Trophoblast cell (in vitro differentiated cells and primary cell): ENCODE data around the gene SLC50A1.
A peak's percentile ranks its signal among the peaks of the same experiment; 100 is the strongest.

Source experiments
- DNase-seq, 2 donors: peaks; one replicate each; pipeline ENCODE4 v3.0.0-alpha.2; 2016
- H2AFZ ChIP-seq: 2 replicates; pipeline ENCODE4 v1.6.1; 2013; ENCODE audit warnings: low read length, moderate library complexity, mild to moderate bottlenecking; ENCODE audit not compliant: insufficient read depth, poor library complexity
- H2AK5ac ChIP-seq: 2 replicates; pipeline ENCODE4 v1.6.1; 2013; ENCODE audit warnings: mild to moderate bottlenecking, low read length
- H2BK120ac ChIP-seq: 2 replicates; pipeline ENCODE4 v1.6.1; 2013; ENCODE audit warnings: low read length, mild to moderate bottlenecking, moderate library complexity; ENCODE audit not compliant: insufficient read depth, poor library complexity
- H2BK12ac ChIP-seq: 2 replicates; pipeline ENCODE4 v1.6.1; 2013; ENCODE audit warnings: mild to moderate bottlenecking, low read length, moderate library complexity
- H2BK5ac ChIP-seq: 2 replicates; pipeline ENCODE4 v1.6.1; 2013; ENCODE audit warnings: low read length, low read depth, moderate library complexity, mild to moderate bottlenecking; ENCODE audit not compliant: poor library complexity
- H3K14ac ChIP-seq: 2 replicates; pipeline ENCODE4 v1.6.1; 2013; ENCODE audit warnings: mild to moderate bottlenecking, low read length
- H3K18ac ChIP-seq: 2 replicates; pipeline ENCODE4 v1.6.1; 2013; ENCODE audit warnings: mild to moderate bottlenecking, low read length
- H3K23ac ChIP-seq: 2 replicates; pipeline ENCODE4 v1.6.1; 2013; ENCODE audit warnings: low read length
- H3K27ac ChIP-seq: 2 replicates; pipeline ENCODE4 v1.5.1; 2013; ENCODE audit warnings: low read depth, mild to moderate bottlenecking, inconsistent platforms, low read length, moderate library complexity
- H3K27me3 ChIP-seq: 2 replicates; pipeline ENCODE4 v1.6.1; 2013; ENCODE audit warnings: inconsistent platforms, mild to moderate bottlenecking, low read length, moderate library complexity; ENCODE audit not compliant: insufficient read depth
- H3K36me3 ChIP-seq, 2 experiments: 1 replicate in 1 of 2; 2 replicates in 1 of 2; pipeline ENCODE4 v1.6.1; 2013; ENCODE audit warnings: low read length in 2 of 2, mild to moderate bottlenecking in 2 of 2, moderate library complexity in 1 of 2; ENCODE audit not compliant: insufficient read depth in 2 of 2, control insufficient read depth in 1 of 2
- H3K4ac ChIP-seq: 2 replicates; pipeline ENCODE4 v1.6.1; 2013; ENCODE audit warnings: low read depth, mild to moderate bottlenecking, low read length, moderate library complexity
- H3K4me1 ChIP-seq, 2 experiments: 1 replicate in 1 of 2; 2 replicates in 1 of 2; pipeline ENCODE4 v1.6.1; 2013; ENCODE audit warnings: low read length in 2 of 2, mild to moderate bottlenecking in 2 of 2, moderate library complexity in 1 of 2; ENCODE audit not compliant: insufficient read depth in 2 of 2, control insufficient read depth in 1 of 2
- H3K4me2 ChIP-seq: 2 replicates; pipeline ENCODE4 v1.6.1; 2013; ENCODE audit warnings: inconsistent platforms, mild to moderate bottlenecking, low read length, moderate library complexity
- H3K4me3 ChIP-seq: 2 replicates; pipeline ENCODE4 v1.5.1; 2013; ENCODE audit warnings: mild to moderate bottlenecking, low read depth, low read length, inconsistent platforms
- H3K79me1 ChIP-seq: one replicate; pipeline ENCODE4 v1.6.1; 2013; ENCODE audit warnings: low read length
- H3K79me2 ChIP-seq: 2 replicates; pipeline ENCODE4 v1.6.1; 2013; ENCODE audit warnings: low read length, mild to moderate bottlenecking; ENCODE audit not compliant: control insufficient read depth, insufficient read depth, poor library complexity
- H3K9ac ChIP-seq: 2 replicates; pipeline ENCODE4 v1.6.1; 2013; ENCODE audit warnings: mild to moderate bottlenecking, low read length
- H3K9me3 ChIP-seq: 2 replicates; pipeline ENCODE4 v1.6.1; 2013; ENCODE audit warnings: low read depth, mild to moderate bottlenecking, control low read depth, inconsistent platforms, low read length; ENCODE audit not compliant: insufficient read depth
- H4K12ac ChIP-seq: 2 replicates; pipeline ENCODE4 v1.6.1; 2013; ENCODE audit warnings: low read depth, mild to moderate bottlenecking, low read length, moderate library complexity
- H4K8ac ChIP-seq: 2 replicates; pipeline ENCODE4 v1.6.1; 2013; ENCODE audit warnings: low read depth, mild to moderate bottlenecking, low read length, moderate library complexity
- H4K91ac ChIP-seq: one replicate; pipeline ENCODE4 v1.6.1; 2013; ENCODE audit warnings: low read depth, mild to moderate bottlenecking, low read length, moderate library complexity
- WGBS: extraction: QIAGEN DNeasy Blood & Tissue Kit; methylation state at CpG from one replicate; pipeline ENCODE4 v1.1.7; 2013; ENCODE audit warnings: missing lambda C conversion rate; ENCODE audit not compliant: insufficient read length, insufficient coverage; ENCODE audit errors: extremely low coverage; 5-methylcytosine and 5-hydroxymethylcytosine counted together

SLC50A1 gene

GRCh38 chr1:155182052-155182550 lies 46.4 kb downstream of the SLC50A1 start:
- H4K12ac ChIP-seq, result no peak overlapping the region
- no peak overlapping the region for H3K23ac ChIP-seq
- no peak overlapping the region for H3K9ac ChIP-seq
- H3K4me2 ChIP-seq, result no peak overlapping the region
- no peak overlapping the region for H3K18ac ChIP-seq
- no peak overlapping the region for H3K14ac ChIP-seq
- H3K4me1 ChIP-seq, result peaks cover 1 to 7% of the 10 kb centered on the region in 2 experiments
- no peak overlapping the region for H4K91ac ChIP-seq
- no peaks in the 10 kb centered on the region for H3K36me3 ChIP-seq
- H3K79me1 ChIP-seq, result no peaks in the 10 kb centered on the region
- no peak overlapping the region for H4K8ac ChIP-seq
- H3K9me3 ChIP-seq, result no peaks in the 10 kb centered on the region
- H2BK12ac ChIP-seq, result no peak overlapping the region
- DNase-seq, result peak in 1 of 2 donors; percentile 9
- no peak overlapping the region for H2BK5ac ChIP-seq
- H3K4me3 ChIP-seq, result no peak overlapping the region
- no peaks in the 10 kb centered on the region for H3K27me3 ChIP-seq
- no peak overlapping the region for H2AFZ ChIP-seq
- H3K79me2 ChIP-seq, result no peaks in the 10 kb centered on the region
- H2BK120ac ChIP-seq, result no peak overlapping the region
- no peak overlapping the region for H3K27ac ChIP-seq
- 100% methylated on average over 1 of the region's 7 CpGs for WGBS
- H2AK5ac ChIP-seq, result no peak overlapping the region
- no peak overlapping the region for H3K4ac ChIP-seq

GRCh38 chr1:155183775-155184221 lies 48.1 kb downstream of the SLC50A1 start:
- Histone ChIP-seq H3K9me3 (no peaks in the 10 kb centered on the region), H4K12ac (no peak overlapping the region), H4K8ac (no peak overlapping the region), H2AFZ (no peak overlapping the region), H3K79me2 (no peaks in the 10 kb centered on the region), H3K27me3 (no peaks in the 10 kb centered on the region), H3K23ac (no peak overlapping the region), H3K4me2 (no peak overlapping the region), H3K9ac (no peak overlapping the region), H3K27ac (no peak overlapping the region), H3K14ac (no peak overlapping the region), H2AK5ac (no peak overlapping the region), H2BK12ac (no peak overlapping the region), H2BK5ac (no peak overlapping the region), H4K91ac (no peak overlapping the region), H3K4ac (no peak overlapping the region), H3K4me3 (no peak overlapping the region), H3K79me1 (no peaks in the 10 kb centered on the region), H2BK120ac (no peak overlapping the region), H3K36me3 (no peaks in the 10 kb centered on the region), H3K4me1 (peaks cover 0 to 4% of the 10 kb centered on the region in 2 experiments), H3K18ac (no peak overlapping the region)
- 100% methylated on average over 1 of the region's 20 CpGs for WGBS
- no peak for DNase-seq

GRCh38 chr1:155184351-155184811 lies 48.7 kb downstream of the SLC50A1 start:
- Histone ChIP-seq H2AK5ac (no peak overlapping the region), H3K79me1 (no peaks in the 10 kb centered on the region), H2BK5ac (no peak overlapping the region), H4K8ac (no peak overlapping the region), H3K9me3 (no peaks in the 10 kb centered on the region), H3K79me2 (no peaks in the 10 kb centered on the region), H3K14ac (no peak overlapping the region), H2BK120ac (no peak overlapping the region), H3K4ac (no peak overlapping the region), H4K91ac (no peak overlapping the region), H3K4me2 (no peak overlapping the region), H3K27me3 (no peaks in the 10 kb centered on the region), H3K23ac (no peak overlapping the region), H4K12ac (no peak overlapping the region), H2BK12ac (no peak overlapping the region), H2AFZ (no peak overlapping the region), H3K4me3 (no peak overlapping the region), H3K18ac (no peak overlapping the region), H3K36me3 (no peaks in the 10 kb centered on the region), H3K9ac (no peak overlapping the region), H3K4me1 (peaks cover 0 to 4% of the 10 kb centered on the region in 2 experiments), H3K27ac (no peak overlapping the region)
- no peak for DNase-seq
- WGBS, result no CpG with 5 or more reads among the region's 4 CpGs

- H3K27me3 ChIP-seq, result no peaks in the 10 kb centered on the region
- no peaks in the 10 kb centered on the region for H3K79me1 ChIP-seq
- H3K4me1 ChIP-seq, result peaks cover 0 to 4% of the 10 kb centered on the region in 2 experiments
- no peaks in the 10 kb centered on the region for H3K9me3 ChIP-seq
- no peak overlapping the region for H3K9ac ChIP-seq
- H3K14ac ChIP-seq, result no peak overlapping the region
- no peak overlapping the region for H3K23ac ChIP-seq
- no peak overlapping the region for H3K4me2 ChIP-seq
- H4K8ac ChIP-seq, result no peak overlapping the region
- no peak overlapping the region for H2AFZ ChIP-seq
- H4K91ac ChIP-seq, result no peak overlapping the region
- H2BK120ac ChIP-seq, result no peak overlapping the region
- no peak overlapping the region for H4K12ac ChIP-seq
- WGBS, result no CpG with 5 or more reads among the region's 21 CpGs
- H2BK5ac ChIP-seq, result no peak overlapping the region
- peak; percentile 92 to 93 for DNase-seq
- no peak overlapping the region for H2AK5ac ChIP-seq
- H3K18ac ChIP-seq, result no peak overlapping the region
- no peaks in the 10 kb centered on the region for H3K79me2 ChIP-seq
- no peaks in the 10 kb centered on the region for H3K36me3 ChIP-seq
- no peak overlapping the region for H3K4ac ChIP-seq
- H3K4me3 ChIP-seq, result no peak overlapping the region
- no peak overlapping the region for H3K27ac ChIP-seq
- H2BK12ac ChIP-seq, result no peak overlapping the region
Observed at GRCh38 chr1:155184835-155185782, 49.5 kb downstream of the SLC50A1 start.
